Iris pigment epithelial cell (primary cell): ENCODE results near the gene GTF3C1.

Experiments used
- DNase-seq: peaks from one replicate; pipeline ENCODE4 v3.0.0-alpha.2; 2011; ENCODE audit warnings: low read depth

GTF3C1 gene

GRCh38 chr16:27566417-27566816 lies 16.7 kb upstream of the GTF3C1 start:
- DNase-seq: no peak

- no peak for DNase-seq
These were observed 14.5 kb upstream of the GTF3C1 start for GRCh38 chr16:27564224-27564623.

GRCh38 chr16:27561216-27561615 lies 11.5 kb upstream of the GTF3C1 start:
- DNase-seq: no peak

- DNase-seq: no peak
These were observed 9.2 kb upstream of the GTF3C1 start for GRCh38 chr16:27558932-27559331.

GRCh38 chr16:27558434-27558833 lies 8.7 kb upstream of the GTF3C1 start:
- peak; percentile 4 for DNase-seq

GRCh38 chr16:27556471-27556870 lies 6.8 kb upstream of the GTF3C1 start:
- DNase-seq: no peak

GRCh38 chr16:27551036-27551435 lies 1.3 kb upstream of the GTF3C1 start:
- no peak for DNase-seq

GRCh38 chr16:27550582-27550920 lies 838 bp upstream of the GTF3C1 start:
- no peak for DNase-seq

GRCh38 chr16:27549464-27549745 lies 308 bp downstream of the GTF3C1 start:
- DNase-seq: no peak

- DNase-seq: no peak
These were observed 1.9 kb downstream of the GTF3C1 start for GRCh38 chr16:27547851-27548250.

GRCh38 chr16:27547134-27547533 lies 2.6 kb downstream of the GTF3C1 start:
- peak; percentile 82 for DNase-seq

- DNase-seq: no peak
These were observed 5.0 kb downstream of the GTF3C1 start for GRCh38 chr16:27544671-27545070.

- peak; percentile 20 for DNase-seq
These were observed 5.9 kb downstream of the GTF3C1 start for GRCh38 chr16:27543801-27544200.

- DNase-seq: no peak
These were observed 10.1 kb downstream of the GTF3C1 start for GRCh38 chr16:27539636-27540035.

GRCh38 chr16:27539120-27539519 lies 10.6 kb downstream of the GTF3C1 start:
- no peak for DNase-seq

- no peak for DNase-seq
These were observed 11.2 kb downstream of the GTF3C1 start for GRCh38 chr16:27538528-27538927.

GRCh38 chr16:27534256-27534655 lies 15.5 kb downstream of the GTF3C1 start:
- DNase-seq: no peak

- no peak for DNase-seq
These were observed 17.6 kb downstream of the GTF3C1 start for GRCh38 chr16:27531826-27532800.

GRCh38 chr16:27531186-27531585 lies 18.5 kb downstream of the GTF3C1 start:
- DNase-seq: no peak

- DNase-seq: peak; percentile 58
These were observed 19.8 kb downstream of the GTF3C1 start for GRCh38 chr16:27529962-27530361.

GRCh38 chr16:27528294-27528693 lies 21.4 kb downstream of the GTF3C1 start:
- no peak for DNase-seq

GRCh38 chr16:27526180-27526579 lies 23.5 kb downstream of the GTF3C1 start:
- DNase-seq: no peak

GRCh38 chr16:27522173-27522707 lies 27.5 kb downstream of the GTF3C1 start:
- DNase-seq: no peak
